ENCODE measurements around the gene NAA20. TPM values are rescaled to one million over a fixed set of nuclear protein-coding genes. Genes with fewer than 3 reads are reported as not detected.

Gene NAA20
- total and polyA plus RNA-seq, 9 of the 15 experiments (the other 6 are each of a cell fraction or from before 2014, with no cell fraction given): 51.4 to 361 (median 84.6) TPM

DNA sequence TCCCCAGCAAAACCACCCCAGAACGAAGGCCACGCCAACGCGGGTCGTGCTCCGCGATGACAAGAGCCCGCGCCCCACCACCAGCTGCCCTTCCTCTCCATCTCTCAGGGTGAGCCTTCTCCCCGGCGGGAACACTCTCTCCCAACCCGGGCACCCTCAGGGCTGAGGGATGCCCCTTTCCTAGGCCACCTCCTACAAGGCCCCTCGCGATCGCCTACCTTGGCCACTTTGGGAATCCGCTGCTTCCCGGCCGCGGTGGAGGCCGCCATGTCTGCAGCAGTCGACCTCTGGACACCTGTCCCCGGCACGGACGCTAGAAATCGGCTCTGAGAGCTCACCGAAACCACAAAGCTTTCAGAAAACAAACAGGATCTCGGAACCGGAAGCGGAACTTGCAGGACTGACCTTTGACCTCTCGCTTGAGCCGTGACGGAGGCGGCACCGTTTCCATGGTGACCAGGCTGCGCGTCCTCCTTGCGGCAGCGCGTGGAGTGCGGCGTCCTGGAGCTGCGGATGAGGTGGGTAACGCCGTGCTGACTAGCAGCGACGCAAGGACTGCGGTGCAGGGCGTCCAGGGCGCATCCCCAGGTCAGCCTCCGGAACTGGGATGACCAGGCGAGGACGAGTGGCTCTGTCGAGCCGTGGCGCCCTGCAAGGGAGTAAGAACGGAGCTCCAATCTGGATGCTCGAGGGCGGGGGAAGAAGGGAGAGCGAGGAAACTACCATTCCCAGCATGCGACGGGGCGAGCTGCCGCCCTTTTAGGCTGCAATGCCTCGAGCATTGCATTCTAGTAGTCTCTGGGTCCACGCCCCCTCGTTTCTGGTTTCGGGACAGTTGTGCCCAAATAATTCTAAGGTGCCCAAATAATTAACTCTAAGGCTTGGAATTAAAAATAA is 35.2 kb downstream of the NAA20 start, which contains the start of the genes CFAP61 and CRNKL1 (continued):
- TF ChIP-seq CSDE1 (IDR thresholded peaks at IDR 0.05): peak in 1 of 2 experiments; percentile 93; a peak in 2 of 4 replicates
- TF ChIP-seq MTF1 (CRISPR knock-in tag; IDR thresholded peaks at IDR 0.05; ENCODE audit: borderline replicate concordance): no peak
- peak; percentile 97 for TF ChIP-seq NR2C1 (IDR thresholded peaks at IDR 0.05)
- TF ChIP-seq NR2C1 (tag; IDR thresholded peaks at IDR 0.05): peak; percentile 98
- peak; percentile 54 for TF ChIP-seq C11orf30 (IDR thresholded peaks at IDR 0.05; ENCODE audit: low read depth)
- TF ChIP-seq, protein P1, sequence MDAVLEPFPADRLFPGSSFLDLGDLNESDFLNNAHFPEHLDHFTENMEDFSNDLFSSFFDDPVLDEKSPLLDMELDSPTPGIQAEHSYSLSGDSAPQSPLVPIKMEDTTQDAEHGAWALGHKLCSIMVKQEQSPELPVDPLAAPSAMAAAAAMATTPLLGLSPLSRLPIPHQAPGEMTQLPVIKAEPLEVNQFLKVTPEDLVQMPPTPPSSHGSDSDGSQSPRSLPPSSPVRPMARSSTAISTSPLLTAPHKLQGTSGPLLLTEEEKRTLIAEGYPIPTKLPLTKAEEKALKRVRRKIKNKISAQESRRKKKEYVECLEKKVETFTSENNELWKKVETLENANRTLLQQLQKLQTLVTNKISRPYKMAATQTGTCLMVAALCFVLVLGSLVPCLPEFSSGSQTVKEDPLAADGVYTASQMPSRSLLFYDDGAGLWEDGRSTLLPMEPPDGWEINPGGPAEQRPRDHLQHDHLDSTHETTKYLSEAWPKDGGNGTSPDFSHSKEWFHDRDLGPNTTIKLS (IDR thresholded peaks at IDR 0.05; ENCODE audit: borderline replicate concordance, low read depth): peak; percentile 67
- TF ChIP-seq, protein P2, sequence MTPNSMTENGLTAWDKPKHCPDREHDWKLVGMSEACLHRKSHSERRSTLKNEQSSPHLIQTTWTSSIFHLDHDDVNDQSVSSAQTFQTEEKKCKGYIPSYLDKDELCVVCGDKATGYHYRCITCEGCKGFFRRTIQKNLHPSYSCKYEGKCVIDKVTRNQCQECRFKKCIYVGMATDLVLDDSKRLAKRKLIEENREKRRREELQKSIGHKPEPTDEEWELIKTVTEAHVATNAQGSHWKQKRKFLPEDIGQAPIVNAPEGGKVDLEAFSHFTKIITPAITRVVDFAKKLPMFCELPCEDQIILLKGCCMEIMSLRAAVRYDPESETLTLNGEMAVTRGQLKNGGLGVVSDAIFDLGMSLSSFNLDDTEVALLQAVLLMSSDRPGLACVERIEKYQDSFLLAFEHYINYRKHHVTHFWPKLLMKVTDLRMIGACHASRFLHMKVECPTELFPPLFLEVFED (CRISPR knock-in tag; conservative IDR thresholded peaks at IDR 0.05): no peak

Data from K562 (cell line).